ENCODE measurements around the gene MAP7D3.
A peak's percentile ranks its signal among the peaks of the same experiment; 100 is the strongest.
"Not testable (repeated sequence)": the region's sequence is repeated elsewhere in the genome, so short reads cannot be mapped to it uniquely, and the experiment has no call there.

The MAP7D3 gene

GRCh38 chrX:136176399-136176825 lies 74.8 kb downstream of the MAP7D3 start:
- Histone ChIP-seq H3K9me3 (no peaks in the 10 kb centered on the region), H3K4me1 (peaks cover 0 to 94% (median 31%) of the 10 kb centered on the region in 4 donors), H3K27ac (peak overlapping the region; percentile 63 to 71), H3K4me3 (no peak overlapping the region), H3K27me3 (no peaks in the 10 kb centered on the region), H3K36me3 (no peaks in the 10 kb centered on the region)
- TF ChIP-seq, protein P1, sequence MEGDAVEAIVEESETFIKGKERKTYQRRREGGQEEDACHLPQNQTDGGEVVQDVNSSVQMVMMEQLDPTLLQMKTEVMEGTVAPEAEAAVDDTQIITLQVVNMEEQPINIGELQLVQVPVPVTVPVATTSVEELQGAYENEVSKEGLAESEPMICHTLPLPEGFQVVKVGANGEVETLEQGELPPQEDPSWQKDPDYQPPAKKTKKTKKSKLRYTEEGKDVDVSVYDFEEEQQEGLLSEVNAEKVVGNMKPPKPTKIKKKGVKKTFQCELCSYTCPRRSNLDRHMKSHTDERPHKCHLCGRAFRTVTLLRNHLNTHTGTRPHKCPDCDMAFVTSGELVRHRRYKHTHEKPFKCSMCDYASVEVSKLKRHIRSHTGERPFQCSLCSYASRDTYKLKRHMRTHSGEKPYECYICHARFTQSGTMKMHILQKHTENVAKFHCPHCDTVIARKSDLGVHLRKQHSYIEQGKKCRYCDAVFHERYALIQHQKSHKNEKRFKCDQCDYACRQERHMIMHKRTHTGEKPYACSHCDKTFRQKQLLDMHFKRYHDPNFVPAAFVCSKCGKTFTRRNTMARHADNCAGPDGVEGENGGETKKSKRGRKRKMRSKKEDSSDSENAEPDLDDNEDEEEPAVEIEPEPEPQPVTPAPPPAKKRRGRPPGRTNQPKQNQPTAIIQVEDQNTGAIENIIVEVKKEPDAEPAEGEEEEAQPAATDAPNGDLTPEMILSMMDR (IDR thresholded peaks at IDR 0.05) = no peak
- intact Hi-C loops (cut with DNase I; ENCODE audit: low total_unique reads) = no loop called here
- DNase-seq = peak; percentile 44 to 74

GRCh38 chrX:136171420-136171819 lies 79.8 kb downstream of the MAP7D3 start:
- H3K4me3 ChIP-seq = no peak overlapping the region
- TF ChIP-seq, protein P1 (IDR thresholded peaks at IDR 0.05) = no peak
- intact Hi-C loops (cut with DNase I; ENCODE audit: low total_unique reads) = loop anchor here (5.0 kb wide), 1 partner anchor 36 kb away; no protein-coding TSS in a partner anchor

DNA sequence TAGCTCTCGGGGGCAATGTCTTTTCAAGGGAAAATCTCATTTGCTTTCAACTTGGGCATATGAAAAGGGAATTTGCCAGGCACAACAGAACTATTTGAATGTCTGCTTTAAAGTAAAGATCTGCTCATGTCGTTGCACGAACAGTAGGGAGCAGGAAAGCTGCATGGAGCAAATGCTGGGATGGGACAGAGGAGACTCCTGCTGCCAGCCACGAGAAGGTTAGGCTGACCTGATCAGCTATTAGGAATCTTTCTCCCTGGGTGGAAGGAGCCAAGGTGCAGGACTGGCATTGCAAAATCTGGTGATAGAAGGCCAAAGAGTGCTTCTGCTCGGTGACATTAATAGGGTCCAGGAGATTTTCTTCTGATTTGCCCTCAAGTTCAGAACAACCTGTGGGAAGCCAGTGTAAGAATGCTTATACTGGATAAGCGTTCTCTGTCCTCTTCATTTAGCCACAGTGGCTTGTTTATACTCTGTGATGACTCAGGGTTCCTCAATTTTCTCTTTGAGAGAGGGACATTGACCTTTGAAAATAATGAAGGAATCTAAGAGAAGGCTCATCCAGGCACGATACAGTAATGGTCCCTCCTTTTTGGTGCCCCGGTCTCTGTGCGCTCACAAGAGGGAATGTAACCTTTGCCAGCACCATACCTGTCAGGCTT lies 80.9 kb downstream of the MAP7D3 start:
- Histone ChIP-seq H3K27ac (peak overlapping the region; percentile 77 to 81), H3K4me1 (peaks cover 4 to 94% (median 28%) of the 10 kb centered on the region in 4 donors), H3K36me3 (no peaks in the 10 kb centered on the region), H3K4me3 (peak overlapping the region; percentile 8 to 11), H3K27me3 (no peaks in the 10 kb centered on the region), H3K9me3 (no peaks in the 10 kb centered on the region)
- TF ChIP-seq, protein P1 (IDR thresholded peaks at IDR 0.05) = peak in 1 of 2 experiments; percentile 33
- intact Hi-C loops (cut with DNase I; ENCODE audit: low total_unique reads) = loop anchor here (5.0 kb wide), 1 partner anchor 37 kb away; no protein-coding TSS in a partner anchor
- no peak for DNase-seq

More at GRCh38 chrX:136171420-136171819, 79.8 kb downstream of the MAP7D3 start:
- H3K27ac ChIP-seq = peak overlapping the region; percentile 77 to 81
- peaks cover 4 to 93% (median 34%) of the 10 kb centered on the region in 4 donors for H3K4me1 ChIP-seq
- no peaks in the 10 kb centered on the region for H3K9me3 ChIP-seq
- no peaks in the 10 kb centered on the region for H3K36me3 ChIP-seq
- H3K27me3 ChIP-seq = no peaks in the 10 kb centered on the region
- DNase-seq = no peak

- H3K36me3 ChIP-seq = no peaks in the 10 kb centered on the region
- no peaks in the 10 kb centered on the region for H3K27me3 ChIP-seq
- no peaks in the 10 kb centered on the region for H3K9me3 ChIP-seq
- peak; percentile 63 to 76 for DNase-seq
- H3K27ac ChIP-seq = peak overlapping the region; percentile 77 to 81
- peaks cover 4 to 92% (median 21%) of the 10 kb centered on the region in 4 donors for H3K4me1 ChIP-seq
- peak overlapping the region in 1 of 2 donors; percentile 16 for H3K4me3 ChIP-seq
- intact Hi-C loops (cut with DNase I; ENCODE audit: low total_unique reads) = loop anchor here (5.0 kb wide), 1 partner anchor 93 kb away; no protein-coding TSS in a partner anchor
- TF ChIP-seq, protein P1 (IDR thresholded peaks at IDR 0.05) = no peak
These were observed 82.1 kb downstream of the MAP7D3 start for GRCh38 chrX:136168929-136169735.

- H3K9me3 ChIP-seq, H3K27me3 ChIP-seq, DNase-seq, H3K4me3 ChIP-seq, H3K36me3 ChIP-seq: not testable (repeated sequence)
- Histone ChIP-seq H3K27ac (peak overlapping the region; percentile 77 to 81), H3K4me1 (peaks cover 4 to 92% (median 17%) of the 10 kb centered on the region in 4 donors)
- intact Hi-C loops (cut with DNase I; ENCODE audit: low total_unique reads) = loop anchor here (5.0 kb wide), 1 partner anchor 94 kb away; no protein-coding TSS in a partner anchor
These were observed 83.2 kb downstream of the MAP7D3 start for GRCh38 chrX:136167989-136168388.
